GM23248 (cell line): ENCODE measurements around the gene KLHDC4.

Experiments
- EZH2 ChIP-seq: fragments of 200-600 bp; sonication (generic); IDR thresholded peaks from 2 replicates; pipeline ENCODE4 v1.6.1; 2018; ENCODE audit warnings: antibody characterized with exemption, mild to moderate bottlenecking; ENCODE audit not compliant: insufficient read depth, poor library complexity, severe bottlenecking
- EZH2phosphoT487 ChIP-seq: fragments of 200-600 bp; sonication (generic); IDR thresholded peaks from 2 replicates; pipeline ENCODE4 v1.6.1; 2018; ENCODE audit warnings: antibody characterized with exemption, moderate library complexity, mild to moderate bottlenecking, low read depth; ENCODE audit not compliant: insufficient read depth

DNA sequence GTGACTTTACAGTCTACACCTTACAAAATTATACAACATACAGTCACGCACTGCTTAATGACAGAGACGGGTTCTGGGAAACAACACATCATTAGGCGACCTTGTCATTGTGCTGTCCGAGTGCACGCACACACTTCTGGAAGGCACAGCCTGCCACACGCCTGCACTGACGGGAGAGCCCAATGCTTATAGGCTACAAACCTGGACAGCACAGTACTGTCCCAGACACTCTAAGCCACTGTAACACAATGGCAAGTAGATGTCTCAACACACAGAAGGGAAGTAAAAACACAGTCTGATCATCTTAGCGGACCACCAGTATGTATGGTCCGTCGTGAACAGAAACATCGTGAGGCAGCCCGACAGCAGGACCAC is 29.8 kb downstream of the KLHDC4 start:
- TF ChIP-seq EZH2phosphoT487, result no peak
- TF ChIP-seq EZH2, result no peak
